ENCODE results near the gene TBPL1. TPM values are rescaled to one million over a fixed set of nuclear protein-coding genes. Genes with fewer than 3 reads are reported as not detected.
A peak's percentile ranks its signal among the peaks of the same experiment; 100 is the strongest.

The TBPL1 gene
- total and polyA plus RNA-seq, 2 of the 13 experiments (the other 11 are each of a cell fraction or from before 2014, with no cell fraction given), result 25.3 to 39.3 TPM

- TF ChIP-seq MZF1 (CRISPR knock-in tag; IDR thresholded peaks at IDR 0.05; ENCODE audit: borderline replicate concordance) (no peak), ZNF121 (CRISPR knock-in tag; IDR thresholded peaks at IDR 0.05) (no peak; the same call in 1 of the 2 replicates), SOX13 (IDR thresholded peaks at IDR 0.05) (peak; percentile 35; the same call in 1 of the 2 replicates), SOX13 (CRISPR knock-in tag; conservative IDR thresholded peaks at IDR 0.05 in 1 of 2, IDR thresholded peaks at IDR 0.05 in 1 of 2) (peak in 1 of 2 experiments; percentile 68; a peak in 2 of 4 replicates), HMG20B (CRISPR knock-in tag; conservative IDR thresholded peaks at IDR 0.05) (peak; percentile 90), FOXA3 (CRISPR knock-in tag; IDR thresholded peaks at IDR 0.05) (peak; percentile 87), ZNF318 (CRISPR knock-in tag; IDR thresholded peaks at IDR 0.05) (no peak), NCOA1 (CRISPR knock-in tag; IDR thresholded peaks at IDR 0.05) (no peak), ZNF75D (CRISPR knock-in tag; IDR thresholded peaks at IDR 0.05; ENCODE audit: borderline replicate concordance) (0 out of 2 replicates have a peak, but pooled peaks have one; percentile 62), ZNF10 (CRISPR knock-in tag; IDR thresholded peaks at IDR 0.05; ENCODE audit: borderline replicate concordance, low read depth) (no peak), TARDBP (CRISPR knock-in tag; IDR thresholded peaks at IDR 0.05) (peak; percentile 92), NFIB (CRISPR knock-in tag; IDR thresholded peaks at IDR 0.05; ENCODE audit: borderline replicate concordance) (no peak), RAD21 (CRISPR knock-in tag; IDR thresholded peaks at IDR 0.05) (peak; percentile 22; the same call in 1 of the 2 replicates), ZBTB46 (CRISPR knock-in tag; IDR thresholded peaks at IDR 0.05; ENCODE audit: borderline replicate concordance) (no peak), MAF1 (CRISPR knock-in tag; IDR thresholded peaks at IDR 0.05; ENCODE audit: borderline replicate concordance) (peak; percentile 84; the same call in 1 of the 2 replicates), IRF2 (CRISPR knock-in tag; IDR thresholded peaks at IDR 0.05) (peak; percentile 93), POLR2A (IDR thresholded peaks at IDR 0.05; ENCODE audit: insufficient read depth in 1 of 2, low read depth in 2 of 2, low read length in 2 of 2) (peak; percentile 86 to 88), ZNF749 (CRISPR knock-in tag; IDR thresholded peaks at IDR 0.05; ENCODE audit: borderline replicate concordance) (peak; percentile 34; the same call in 1 of the 2 replicates), E2F5 (CRISPR knock-in tag; conservative IDR thresholded peaks at IDR 0.05) (0 out of 2 replicates have a peak, but pooled peaks have one; percentile 33)
Measured at GRCh38 chr6:133952815-133953633, at the start of gene TBPL1 (continued).
